Measurements from ENCODE around the gene AOPEP.

DNA sequence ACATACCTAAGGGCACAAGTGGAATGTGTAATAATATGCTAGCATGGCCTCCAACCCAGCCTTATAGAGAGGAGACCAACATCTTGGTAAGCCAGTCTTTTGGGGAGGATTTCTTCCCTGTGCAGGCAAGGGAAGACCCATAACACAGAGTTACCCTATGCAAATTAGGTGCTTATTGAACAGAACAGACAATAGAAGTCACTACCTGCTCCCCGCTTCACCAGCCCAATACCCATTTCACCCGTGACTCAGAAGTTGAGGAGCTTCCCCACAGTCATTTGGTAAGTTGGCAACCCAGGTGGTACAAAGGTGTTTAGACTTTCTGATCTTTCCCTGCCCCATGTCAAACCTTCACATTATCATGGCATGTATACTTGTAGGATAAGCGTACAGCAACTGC, 44.6 kb downstream of the AOPEP start:
- TF ChIP-seq, protein P1, sequence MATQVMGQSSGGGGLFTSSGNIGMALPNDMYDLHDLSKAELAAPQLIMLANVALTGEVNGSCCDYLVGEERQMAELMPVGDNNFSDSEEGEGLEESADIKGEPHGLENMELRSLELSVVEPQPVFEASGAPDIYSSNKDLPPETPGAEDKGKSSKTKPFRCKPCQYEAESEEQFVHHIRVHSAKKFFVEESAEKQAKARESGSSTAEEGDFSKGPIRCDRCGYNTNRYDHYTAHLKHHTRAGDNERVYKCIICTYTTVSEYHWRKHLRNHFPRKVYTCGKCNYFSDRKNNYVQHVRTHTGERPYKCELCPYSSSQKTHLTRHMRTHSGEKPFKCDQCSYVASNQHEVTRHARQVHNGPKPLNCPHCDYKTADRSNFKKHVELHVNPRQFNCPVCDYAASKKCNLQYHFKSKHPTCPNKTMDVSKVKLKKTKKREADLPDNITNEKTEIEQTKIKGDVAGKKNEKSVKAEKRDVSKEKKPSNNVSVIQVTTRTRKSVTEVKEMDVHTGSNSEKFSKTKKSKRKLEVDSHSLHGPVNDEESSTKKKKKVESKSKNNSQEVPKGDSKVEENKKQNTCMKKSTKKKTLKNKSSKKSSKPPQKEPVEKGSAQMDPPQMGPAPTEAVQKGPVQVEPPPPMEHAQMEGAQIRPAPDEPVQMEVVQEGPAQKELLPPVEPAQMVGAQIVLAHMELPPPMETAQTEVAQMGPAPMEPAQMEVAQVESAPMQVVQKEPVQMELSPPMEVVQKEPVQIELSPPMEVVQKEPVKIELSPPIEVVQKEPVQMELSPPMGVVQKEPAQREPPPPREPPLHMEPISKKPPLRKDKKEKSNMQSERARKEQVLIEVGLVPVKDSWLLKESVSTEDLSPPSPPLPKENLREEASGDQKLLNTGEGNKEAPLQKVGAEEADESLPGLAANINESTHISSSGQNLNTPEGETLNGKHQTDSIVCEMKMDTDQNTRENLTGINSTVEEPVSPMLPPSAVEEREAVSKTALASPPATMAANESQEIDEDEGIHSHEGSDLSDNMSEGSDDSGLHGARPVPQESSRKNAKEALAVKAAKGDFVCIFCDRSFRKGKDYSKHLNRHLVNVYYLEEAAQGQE (IDR thresholded peaks at IDR 0.05; ENCODE audit: insufficient read depth in 1 of 2, low read depth in 2 of 2, low read length in 1 of 2): no peak
- TF ChIP-seq CTCF (IDR thresholded peaks at IDR 0.05) (no peak), TCF7L2 (IDR thresholded peaks at IDR 0.05; ENCODE audit: low read depth, low read length) (no peak), SIN3A (IDR thresholded peaks at IDR 0.05; ENCODE audit: borderline replicate concordance, insufficient read depth, low read depth, low read length) (no peak), POLR2AphosphoS5 (IDR thresholded peaks at IDR 0.05; ENCODE audit: low read depth, low read length) (no peak)

Data from Panc1 (cell line).